Mesenchymal stem cell (in vitro differentiated cells and primary cell): Measurements from ENCODE around the gene IL27RA.

Experiments
- DNase-seq: peaks from one replicate; pipeline ENCODE4 v3.0.0-alpha.2; 2013
- H2AFZ ChIP-seq: one replicate; pipeline ENCODE4 v1.6.1; 2013; ENCODE audit warnings: low read depth, mild to moderate bottlenecking, control low read depth, inconsistent platforms, low read length, moderate library complexity
- H2AK5ac ChIP-seq: 2 replicates; pipeline ENCODE4 v1.6.1; 2013; ENCODE audit warnings: low read length, moderate library complexity, mild to moderate bottlenecking, inconsistent platforms; ENCODE audit not compliant: severe bottlenecking
- H2BK120ac ChIP-seq: one replicate; pipeline ENCODE4 v1.6.1; 2013; ENCODE audit warnings: low read depth, mild to moderate bottlenecking, inconsistent platforms, low read length, moderate library complexity
- H2BK12ac ChIP-seq, 2 experiments: one replicate each; pipeline ENCODE4 v1.6.1; 2013; ENCODE audit warnings: inconsistent platforms in 2 of 2, low read length in 2 of 2, mild to moderate bottlenecking in 2 of 2, moderate library complexity in 2 of 2, control low read depth in 1 of 2
- H2BK15ac ChIP-seq: one replicate; pipeline ENCODE4 v1.6.1; 2013; ENCODE audit warnings: mild to moderate bottlenecking, low read depth, inconsistent platforms; ENCODE audit not compliant: poor library complexity, severe bottlenecking
- H2BK5ac ChIP-seq: 2 replicates; pipeline ENCODE4 v1.6.1; 2013; ENCODE audit warnings: low read depth, mild to moderate bottlenecking, low read length, control low read depth, inconsistent platforms; ENCODE audit not compliant: poor library complexity, severe bottlenecking
- H3K14ac ChIP-seq, 2 experiments: one replicate each; pipeline ENCODE4 v1.6.1; 2013; ENCODE audit warnings: inconsistent platforms in 2 of 2, low read length in 2 of 2, control low read depth in 1 of 2, mild to moderate bottlenecking in 1 of 2, moderate library complexity in 1 of 2
- H3K18ac ChIP-seq, 2 experiments: one replicate each; pipeline ENCODE4 v1.6.1; 2013; ENCODE audit warnings: inconsistent platforms in 2 of 2, low read length in 2 of 2, control low read depth in 1 of 2, low read depth in 1 of 2, mild to moderate bottlenecking in 1 of 2
- H3K23ac ChIP-seq, 2 experiments: one replicate each; pipeline ENCODE4 v1.6.1; 2013; ENCODE audit warnings: inconsistent platforms in 2 of 2, low read length in 2 of 2, mild to moderate bottlenecking in 2 of 2, moderate library complexity in 2 of 2, control low read depth in 1 of 2
- H3K27ac ChIP-seq: 2 replicates; pipeline ENCODE4 v1.5.1; 2013; ENCODE audit warnings: mild to moderate bottlenecking, moderate library complexity, low read length, control low read depth, inconsistent platforms; ENCODE audit not compliant: poor library complexity, severe bottlenecking
- H3K27me3 ChIP-seq, 2 experiments: 2 replicates each; pipeline versions ENCODE4 v1.6.1 to v1.7.0; 2013; ENCODE audit warnings: low read length in 2 of 2, mild to moderate bottlenecking in 2 of 2, moderate library complexity in 2 of 2, control low read depth in 1 of 2, inconsistent platforms in 1 of 2; ENCODE audit not compliant: control insufficient read depth in 1 of 2, insufficient read depth in 1 of 2
- H3K36me3 ChIP-seq, 2 experiments: 2 replicates each; pipeline versions ENCODE4 v1.6.1 to v1.7.0; 2013; ENCODE audit warnings: low read length in 2 of 2, control low read depth in 1 of 2, inconsistent platforms in 1 of 2, low read depth in 1 of 2, mild to moderate bottlenecking in 1 of 2; ENCODE audit not compliant: insufficient read depth in 2 of 2, control insufficient read depth in 1 of 2
- H3K4ac ChIP-seq, 2 experiments: one replicate each; pipeline ENCODE4 v1.6.1; 2013; ENCODE audit warnings: inconsistent platforms in 2 of 2, low read length in 2 of 2, mild to moderate bottlenecking in 2 of 2, moderate library complexity in 2 of 2, control low read depth in 1 of 2, low read depth in 1 of 2
- H3K4me1 ChIP-seq: 2 replicates; pipeline ENCODE4 v1.6.1; 2013; ENCODE audit warnings: low read depth, low read length, control low read depth; ENCODE audit not compliant: control insufficient read depth, insufficient read depth
- H3K4me2 ChIP-seq: 2 replicates; pipeline ENCODE4 v1.6.1; 2013; ENCODE audit warnings: low read length, mild to moderate bottlenecking, inconsistent platforms; ENCODE audit not compliant: poor library complexity, severe bottlenecking
- H3K4me3 ChIP-seq, 2 experiments: 2 replicates each; pipeline versions ENCODE4 v1.5.1 to v1.7.0; 2013; ENCODE audit warnings: low read length in 2 of 2, mild to moderate bottlenecking in 2 of 2, control low read depth in 1 of 2, low read depth in 1 of 2; ENCODE audit not compliant: insufficient read depth in 1 of 2
- H3K79me1 ChIP-seq: replicated peaks from 2 replicates; pipeline ENCODE4 v1.6.1; 2013; ENCODE audit warnings: mild to moderate bottlenecking, control low read depth, low read length, inconsistent platforms; ENCODE audit not compliant: poor library complexity, severe bottlenecking
- H3K9ac ChIP-seq: 2 replicates; pipeline ENCODE4 v1.7.0; 2013; ENCODE audit warnings: mild to moderate bottlenecking, low read length, moderate library complexity
- H3K9me3 ChIP-seq: 2 replicates; pipeline ENCODE4 v1.7.0; 2013; ENCODE audit warnings: mild to moderate bottlenecking, low read length; ENCODE audit not compliant: control insufficient read depth
- H4K8ac ChIP-seq: one replicate; pipeline ENCODE4 v1.6.1; 2013; ENCODE audit warnings: inconsistent platforms, mild to moderate bottlenecking, low read length, moderate library complexity
- H4K91ac ChIP-seq: one replicate; pipeline ENCODE4 v1.6.1; 2013; ENCODE audit warnings: mild to moderate bottlenecking, low read length, inconsistent platforms
- WGBS: methylation state at CpG from one replicate; pipeline ENCODE4 v1.1.7; 2013; ENCODE audit warnings: mixed read lengths; 5-methylcytosine and 5-hydroxymethylcytosine counted together

Gene IL27RA

GRCh38 chr19:13984186-13984585, 47.4 kb upstream of the IL27RA start:
- H3K14ac ChIP-seq = no peak overlapping the region
- no peak overlapping the region for H2AFZ ChIP-seq
- no peak overlapping the region for H2BK15ac ChIP-seq
- H3K9ac ChIP-seq = no peak overlapping the region
- no peak overlapping the region for H2BK12ac ChIP-seq
- no peak overlapping the region for H3K4ac ChIP-seq
- H3K4me1 ChIP-seq = peaks cover 32% of the 10 kb centered on the region
- no peaks in the 10 kb centered on the region for H3K9me3 ChIP-seq
- H2BK5ac ChIP-seq = no peak overlapping the region
- H2AK5ac ChIP-seq = no peak overlapping the region
- peaks cover 6 to 51% of the 10 kb centered on the region in 2 experiments for H3K36me3 ChIP-seq
- H3K79me1 ChIP-seq = peaks cover 11% of the 10 kb centered on the region
- H4K8ac ChIP-seq = no peak overlapping the region
- no peak overlapping the region for H3K23ac ChIP-seq
- no peak overlapping the region for H3K18ac ChIP-seq
- no peak overlapping the region for H3K4me3 ChIP-seq
- H3K4me2 ChIP-seq = no peak overlapping the region
- no peak overlapping the region for H4K91ac ChIP-seq
- no peak overlapping the region for H2BK120ac ChIP-seq
- H3K27me3 ChIP-seq = peaks cover 0 to 5% of the 10 kb centered on the region in 2 experiments
- WGBS = 81% methylated on average over 9 of the region's 15 CpGs
- DNase-seq = no peak
- no peak overlapping the region for H3K27ac ChIP-seq

GRCh38 chr19:13984875-13985741, 46.5 kb upstream of the IL27RA start:
- DNase-seq = no peak
- H2BK120ac ChIP-seq = no peak overlapping the region
- no peak overlapping the region for H4K91ac ChIP-seq
- H3K4ac ChIP-seq = no peak overlapping the region
- no peak overlapping the region for H3K23ac ChIP-seq
- 93% methylated on average over 25 of the region's 25 CpGs for WGBS
- H2AK5ac ChIP-seq = peak overlapping the region; percentile 62
- no peak overlapping the region for H2BK15ac ChIP-seq
- no peaks in the 10 kb centered on the region for H3K9me3 ChIP-seq
- H2AFZ ChIP-seq = no peak overlapping the region
- H3K4me2 ChIP-seq = no peak overlapping the region
- H3K9ac ChIP-seq = no peak overlapping the region
- no peak overlapping the region for H2BK5ac ChIP-seq
- H3K4me3 ChIP-seq = no peak overlapping the region
- H3K27me3 ChIP-seq = no peaks in the 10 kb centered on the region
- H3K27ac ChIP-seq = peak overlapping the region; percentile 77
- H3K18ac ChIP-seq = no peak overlapping the region
- peaks cover 18% of the 10 kb centered on the region for H3K79me1 ChIP-seq
- no peak overlapping the region for H4K8ac ChIP-seq
- peaks cover 32% of the 10 kb centered on the region for H3K4me1 ChIP-seq
- peaks cover 6 to 55% of the 10 kb centered on the region in 2 experiments for H3K36me3 ChIP-seq
- H3K14ac ChIP-seq = no peak overlapping the region
- H2BK12ac ChIP-seq = peak overlapping the region in 1 of 2 experiments; percentile 65

GRCh38 chr19:13985771-13986347, 45.7 kb upstream of the IL27RA start:
- peak overlapping the region in 1 of 2 experiments; percentile 76 for H3K14ac ChIP-seq
- peak overlapping the region; percentile 22 for H2BK120ac ChIP-seq
- peak overlapping the region; percentile 56 for H2BK15ac ChIP-seq
- peak overlapping the region; percentile 58 for H3K9ac ChIP-seq
- H3K9me3 ChIP-seq = no peaks in the 10 kb centered on the region
- peak overlapping the region; percentile 62 for H2AK5ac ChIP-seq
- H2BK12ac ChIP-seq = peak overlapping the region in 1 of 2 experiments; percentile 94
- WGBS = 89% methylated on average over 10 of the region's 10 CpGs
- H3K4me2 ChIP-seq = no peak overlapping the region
- H3K79me1 ChIP-seq = peaks cover 18% of the 10 kb centered on the region
- H3K18ac ChIP-seq = peak overlapping the region; percentile 89 to 94
- H2BK5ac ChIP-seq = peak overlapping the region; percentile 3
- peak overlapping the region in 1 of 2 experiments; percentile 44 for H3K4me3 ChIP-seq
- peak overlapping the region; percentile 42 for H4K8ac ChIP-seq
- peaks cover 33% of the 10 kb centered on the region for H3K4me1 ChIP-seq
- peak overlapping the region; percentile 18 for H2AFZ ChIP-seq
- DNase-seq = no peak
- H3K27ac ChIP-seq = peak overlapping the region; percentile 77
- no peak overlapping the region for H3K23ac ChIP-seq
- peak overlapping the region; percentile 51 to 96 for H3K4ac ChIP-seq
- peak overlapping the region; percentile 86 for H4K91ac ChIP-seq
- H3K27me3 ChIP-seq = no peaks in the 10 kb centered on the region
- H3K36me3 ChIP-seq = peaks cover 6 to 50% of the 10 kb centered on the region in 2 experiments

- peak; percentile 77 for DNase-seq
- Histone ChIP-seq H2BK120ac (peak overlapping the region; percentile 80), H4K8ac (peak overlapping the region; percentile 86), H2BK15ac (peak overlapping the region; percentile 73), H3K14ac (peak overlapping the region in 1 of 2 experiments; percentile 76), H3K4me1 (peaks cover 33% of the 10 kb centered on the region), H3K9ac (peak overlapping the region; percentile 58), H3K23ac (no peak overlapping the region), H3K18ac (peak overlapping the region; percentile 89 to 94), H3K36me3 (peaks cover 6 to 52% of the 10 kb centered on the region in 2 experiments), H3K4me3 (peak overlapping the region in 1 of 2 experiments; percentile 44), H2BK5ac (peak overlapping the region; percentile 81), H3K27me3 (no peaks in the 10 kb centered on the region), H3K4ac (peak overlapping the region; percentile 51 to 98), H3K9me3 (no peaks in the 10 kb centered on the region), H2BK12ac (peak overlapping the region in 1 of 2 experiments; percentile 94), H3K4me2 (peak overlapping the region; percentile 44), H2AK5ac (peak overlapping the region; percentile 62), H2AFZ (peak overlapping the region; percentile 18), H3K27ac (peak overlapping the region; percentile 77), H3K79me1 (peaks cover 18% of the 10 kb centered on the region), H4K91ac (peak overlapping the region; percentile 86)
- 31% methylated on average over 19 of the region's 19 CpGs for WGBS
These were observed 45.1 kb upstream of the IL27RA start for GRCh38 chr19:13986348-13986904.
